SH-SY5Y (cell line): ENCODE data around the gene SLC25A46.

Experiments used
- GATA2 ChIP-seq: IDR thresholded peaks from 2 replicates; pipeline ENCODE4 v1.6.1; 2011; ENCODE audit warnings: mild to moderate bottlenecking, low read depth, low read length
- GATA3 ChIP-seq: IDR thresholded peaks from 2 replicates; pipeline ENCODE4 v1.6.1; 2011; ENCODE audit warnings: low read depth, mild to moderate bottlenecking, low read length, moderate library complexity

GRCh38 chr5:110802998-110803397, 64.2 kb downstream of the SLC25A46 start:
- no peak for TF ChIP-seq GATA2
- no peak for TF ChIP-seq GATA3
